K562 (cell line): ENCODE results near the gene UCK1. TPM values are rescaled to one million over a fixed set of nuclear protein-coding genes. Genes with fewer than 3 reads are reported as not detected.

Experiments
- BRCA1 ChIP-seq, 2 experiments: fragments of 450-650 bp in 1 of 2; sonication (generic) in 1 of 2; formaldehyde crosslinking in 1 of 2; IDR thresholded peaks; 2 replicates each; pipeline versions ENCODE4 v1.5.0 to v1.6.1; 2017 to 2020; ENCODE audit warnings: mild to moderate bottlenecking in 1 of 2, missing genetic modification reagents in 1 of 2
- CREB3L1 ChIP-seq: fragments of 450-650 bp; IDR thresholded peaks from 2 replicates; pipeline ENCODE4 v1.6.1; 2014; ENCODE audit warnings: low read depth, mild to moderate bottlenecking, moderate library complexity, borderline replicate concordance
- CREM ChIP-seq: IDR thresholded peaks from 2 replicates; pipeline ENCODE4 v1.6.1; 2014; ENCODE audit warnings: antibody characterized with exemption, low read depth
- DACH1 ChIP-seq: fragments of 450-650 bp; IDR thresholded peaks from 2 replicates; pipeline ENCODE4 v1.6.1; 2018; ENCODE audit not compliant: partially characterized antibody
- ETS1 ChIP-seq: conservative IDR thresholded peaks from 2 replicates; pipeline ENCODE4 v1.6.1; 2011; ENCODE audit warnings: low read depth, mild to moderate bottlenecking, low read length; ENCODE audit not compliant: control insufficient read depth
- GMEB1 ChIP-seq: fragments of 250-450 bp; sonication (Bioruptor Pico); IDR thresholded peaks from 2 replicates; pipeline ENCODE4 v1.4.0; 2020; ENCODE audit warnings: mild to moderate bottlenecking
- MEIS2 ChIP-seq: fragments of 450-650 bp; IDR thresholded peaks from 2 replicates; pipeline ENCODE4 v1.6.1; 2014; ENCODE audit warnings: mild to moderate bottlenecking; ENCODE audit not compliant: partially characterized antibody
- MYC ChIP-seq, 2 experiments: fragments of 250-450 bp in 1 of 2; sonication (Bioruptor Pico) in 1 of 2; IDR thresholded peaks; 2 replicates each; pipeline versions ENCODE4 v1.5.1 to v1.6.1; 2012 to 2021; ENCODE audit warnings: low read depth in 2 of 2, borderline replicate concordance in 1 of 2, improper control_type of control experiment in 1 of 2, low read length in 1 of 2, mild to moderate bottlenecking in 1 of 2, moderate library complexity in 1 of 2
- NR2C1 ChIP-seq, 2 experiments: fragments of 450-650 bp; IDR thresholded peaks; 2 replicates each; pipeline ENCODE4 v1.6.1; 2017; ENCODE audit warnings: mild to moderate bottlenecking in 2 of 2, antibody characterized with exemption in 1 of 2, inconsistent platforms in 1 of 2, missing compliant biosample characterization in 1 of 2, missing genetic modification characterization in 1 of 2
- PATZ1 ChIP-seq: fragments of 250-450 bp; sonication (Bioruptor Pico); IDR thresholded peaks from 2 replicates; pipeline ENCODE4 v1.5.0; 2020; ENCODE audit warnings: mild to moderate bottlenecking, borderline replicate concordance
- POLR2A ChIP-seq: fragments of 450-650 bp; conservative IDR thresholded peaks from 2 replicates; pipeline ENCODE4 v1.6.1; 2016
- RBBP5 ChIP-seq: fragments of 200-600 bp; sonication (generic); IDR thresholded peaks from 2 replicates; pipeline ENCODE4 v1.6.1; 2012; ENCODE audit warnings: borderline replicate concordance, mild to moderate bottlenecking, low read length, control low read depth, inconsistent platforms; ENCODE audit not compliant: insufficient read depth, poor library complexity, severe bottlenecking
- ZNF12 ChIP-seq: sonication (generic); formaldehyde crosslinking; IDR thresholded peaks from 2 replicates; pipeline ENCODE4 v1.4.0; 2020; ENCODE audit warnings: mild to moderate bottlenecking, missing genetic modification reagents
- ZNF143 ChIP-seq: sonication (generic); formaldehyde crosslinking; IDR thresholded peaks from 2 replicates; pipeline ENCODE4 v1.9.0; 2022; ENCODE audit warnings: mild to moderate bottlenecking, missing genetic modification reagents
- ZNF146 ChIP-seq: IDR thresholded peaks from one replicate; pipeline ENCODE4 v1.6.1; 2018; ENCODE audit warnings: missing compliant biosample characterization; ENCODE audit not compliant: unreplicated experiment
- ZNF263 ChIP-seq: sonication (generic); formaldehyde crosslinking; IDR thresholded peaks from 2 replicates; pipeline ENCODE4 v1.8.0; 2022; ENCODE audit warnings: mild to moderate bottlenecking, missing genetic modification reagents, borderline replicate concordance
- ZNF282 ChIP-seq: sonication (generic); formaldehyde crosslinking; IDR thresholded peaks from 2 replicates; pipeline ENCODE4 v1.8.1; 2023; ENCODE audit warnings: missing genetic modification reagents
- polyA plus RNA-seq, 8 experiments: library from polyadenylated mRNA; depleted of rRNA in 4 of 8; stranded (reverse) in 5 of 8; unstranded in 3 of 8; fragments of >200 nt; fragmentation: Nextera tagmentation in 2 of 8; fragmentation: Illumina TruSeq in 1 of 8; extraction: Ambion mirVana in 2 of 8; extraction: Trizol in 1 of 8; gene quantifications; 2 replicates each; pipeline versions ENCODE4 v1.2.1 to v1.2.3, GENCODE V29; 2011 to 2014; ENCODE audit warnings: inconsistent platforms in 1 of 8, missing spikeins in 1 of 8
- total RNA-seq, 7 experiments: library from RNA; depleted of rRNA in 6 of 7; stranded (reverse); fragments of >200 nt in 6 of 7; fragmentation: Illumina TruSeq in 2 of 7; extraction: Trizol in 2 of 7; gene quantifications; 2 replicates each; pipeline versions ENCODE4 v1.2.1 to v1.2.3, GENCODE V29; 2011 to 2021; ENCODE audit warnings: low replicate concordance in 1 of 7

Gene UCK1
- total and polyA plus RNA-seq, 9 of the 15 experiments (the other 6 are each of a cell fraction or from before 2014, with no cell fraction given) = 0.27 to 27.5 (median 16.1) TPM

- TF ChIP-seq BRCA1 (IDR thresholded peaks at IDR 0.05) = no peak
- 0 out of 2 replicates have a peak, but pooled peaks have one; percentile 34 for TF ChIP-seq BRCA1 (CRISPR knock-in tag; IDR thresholded peaks at IDR 0.05)
- no peak for TF ChIP-seq DACH1
- peak; percentile 84 for TF ChIP-seq ETS1
- TF ChIP-seq POLR2A = peak; percentile 69
- peak; percentile 63 for TF ChIP-seq RBBP5
- TF ChIP-seq MYC (IDR thresholded peaks at IDR 0.05; ENCODE audit: low read depth, low read length) = peak; percentile 34; the same call in 1 of the 2 replicates
- TF ChIP-seq MYC (CRISPR knock-in tag; IDR thresholded peaks at IDR 0.05; ENCODE audit: borderline replicate concordance, low read depth) = no peak
- TF ChIP-seq ZNF282 (CRISPR knock-in tag) = peak; percentile 76; the same call in 1 of the 2 replicates
- TF ChIP-seq CREB3L1 = peak; percentile 73; the same call in 1 of the 2 replicates
- peak; percentile 96 for TF ChIP-seq NR2C1 (IDR thresholded peaks at IDR 0.05)
- TF ChIP-seq NR2C1 (tag; IDR thresholded peaks at IDR 0.05) = peak; percentile 98
- TF ChIP-seq MEIS2 = peak; percentile 65
- peak; percentile 80 for TF ChIP-seq GMEB1 (CRISPR knock-in tag)
- peak; percentile 36; the same call in 1 of the 2 replicates for TF ChIP-seq ZNF12 (CRISPR knock-in tag)
- TF ChIP-seq ZNF146 (CRISPR knock-in tag) = no peak
- TF ChIP-seq ZNF143 = peak; percentile 91
- no peak for TF ChIP-seq PATZ1
- TF ChIP-seq CREM = peak; percentile 79
- TF ChIP-seq ZNF263 (CRISPR knock-in tag) = no peak
These were observed at the start of gene UCK1 (continued) for GRCh38 chr9:131530920-131531832.
